GM12872 (cell line): Measurements from ENCODE around the gene TSNAX.

Experiments
- TF ChIP-seq, protein P1 (sequence below): IDR thresholded peaks from 3 replicates; pipeline ENCODE4 v1.5.1; 2011; ENCODE audit warnings: low read depth, mild to moderate bottlenecking, low read length, moderate library complexity; ENCODE audit not compliant: insufficient read depth

The TSNAX gene

DNA sequence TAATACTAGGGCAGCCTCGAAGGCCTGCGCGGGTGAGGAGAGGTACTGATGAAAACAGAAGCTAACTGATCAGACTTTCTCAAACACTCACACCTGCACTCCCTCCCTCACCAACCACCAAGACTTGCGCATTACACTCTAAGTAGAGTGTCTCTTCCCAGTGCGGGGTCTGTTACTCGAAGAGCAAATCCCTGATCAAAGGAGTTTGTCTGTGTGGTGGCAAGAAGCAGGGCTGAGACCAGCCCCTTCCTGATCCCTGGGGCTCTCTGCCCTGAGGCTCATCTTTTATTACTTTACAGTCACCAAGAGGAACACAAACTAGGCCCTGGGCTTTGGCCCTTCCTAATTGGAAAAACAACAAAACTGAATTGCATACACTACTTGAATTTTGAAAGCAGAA is 19.5 kb upstream of the TSNAX start:
- TF ChIP-seq, protein P1, sequence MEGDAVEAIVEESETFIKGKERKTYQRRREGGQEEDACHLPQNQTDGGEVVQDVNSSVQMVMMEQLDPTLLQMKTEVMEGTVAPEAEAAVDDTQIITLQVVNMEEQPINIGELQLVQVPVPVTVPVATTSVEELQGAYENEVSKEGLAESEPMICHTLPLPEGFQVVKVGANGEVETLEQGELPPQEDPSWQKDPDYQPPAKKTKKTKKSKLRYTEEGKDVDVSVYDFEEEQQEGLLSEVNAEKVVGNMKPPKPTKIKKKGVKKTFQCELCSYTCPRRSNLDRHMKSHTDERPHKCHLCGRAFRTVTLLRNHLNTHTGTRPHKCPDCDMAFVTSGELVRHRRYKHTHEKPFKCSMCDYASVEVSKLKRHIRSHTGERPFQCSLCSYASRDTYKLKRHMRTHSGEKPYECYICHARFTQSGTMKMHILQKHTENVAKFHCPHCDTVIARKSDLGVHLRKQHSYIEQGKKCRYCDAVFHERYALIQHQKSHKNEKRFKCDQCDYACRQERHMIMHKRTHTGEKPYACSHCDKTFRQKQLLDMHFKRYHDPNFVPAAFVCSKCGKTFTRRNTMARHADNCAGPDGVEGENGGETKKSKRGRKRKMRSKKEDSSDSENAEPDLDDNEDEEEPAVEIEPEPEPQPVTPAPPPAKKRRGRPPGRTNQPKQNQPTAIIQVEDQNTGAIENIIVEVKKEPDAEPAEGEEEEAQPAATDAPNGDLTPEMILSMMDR, result no peak

DNA sequence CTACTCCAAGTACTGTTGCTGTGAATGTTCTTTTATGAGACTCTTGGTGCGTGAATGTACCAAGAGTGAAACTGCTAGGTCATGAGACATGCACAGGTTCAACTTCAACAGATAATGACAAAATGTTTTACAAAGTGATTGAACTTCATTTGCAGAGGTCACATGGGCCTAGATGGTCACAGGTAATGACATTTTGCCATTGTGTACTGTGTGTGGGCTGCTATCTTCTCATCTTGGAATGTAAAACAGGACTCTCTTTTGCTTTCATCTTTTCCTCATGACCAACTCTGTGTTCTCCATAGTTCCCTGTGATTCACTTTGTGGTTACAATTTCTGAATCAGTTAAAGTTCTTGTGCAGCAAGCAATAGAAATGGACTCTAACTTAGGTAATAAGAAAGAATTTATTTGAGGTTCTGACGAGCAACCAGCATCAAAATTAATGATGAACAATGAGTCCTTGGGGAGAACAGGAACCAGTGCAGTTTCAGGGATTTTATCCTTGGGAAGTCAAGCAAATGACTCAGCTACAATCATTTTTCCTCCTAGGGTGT is 16.2 kb upstream of the TSNAX start:
- TF ChIP-seq, protein P1, result no peak

DNA sequence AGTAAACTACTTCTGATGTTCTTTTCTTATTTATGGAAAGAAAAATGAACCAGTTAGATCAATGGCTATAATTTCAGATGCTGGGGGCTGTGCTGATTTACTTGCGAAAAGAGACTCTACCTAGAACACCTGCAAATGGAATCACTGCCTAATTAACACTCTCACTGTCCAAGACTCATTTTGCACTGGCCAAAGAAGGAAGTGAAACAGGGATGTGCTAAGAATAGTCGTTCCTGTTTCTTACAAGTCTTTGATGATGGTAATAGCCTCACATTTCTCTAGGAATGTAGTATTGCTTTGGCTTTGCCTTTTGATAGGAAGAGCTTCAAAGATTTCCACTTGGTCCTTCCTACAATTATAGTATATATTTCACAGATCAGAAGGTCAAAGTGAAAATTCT is 12.7 kb upstream of the TSNAX start:
- TF ChIP-seq, protein P1, result no peak

DNA sequence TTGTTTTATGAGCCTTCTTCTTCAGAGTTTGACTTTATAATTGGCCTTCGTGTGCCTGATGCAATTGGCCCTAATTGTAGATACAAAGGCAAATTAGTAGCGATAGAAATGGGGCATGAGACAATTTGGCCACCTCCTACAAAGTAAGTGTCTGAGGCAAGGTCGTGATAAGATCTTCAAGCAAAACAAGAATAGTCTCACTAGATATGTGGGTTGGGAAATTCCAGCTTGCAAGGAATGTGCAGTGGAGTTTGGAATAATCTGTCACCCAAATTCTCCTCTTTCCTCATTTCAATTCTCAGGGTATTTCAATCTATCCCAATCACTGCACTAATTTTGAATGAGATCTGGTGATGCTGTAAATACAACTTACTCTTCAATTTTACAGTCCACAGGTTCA is 11.4 kb upstream of the TSNAX start:
- TF ChIP-seq, protein P1, result no peak

DNA sequence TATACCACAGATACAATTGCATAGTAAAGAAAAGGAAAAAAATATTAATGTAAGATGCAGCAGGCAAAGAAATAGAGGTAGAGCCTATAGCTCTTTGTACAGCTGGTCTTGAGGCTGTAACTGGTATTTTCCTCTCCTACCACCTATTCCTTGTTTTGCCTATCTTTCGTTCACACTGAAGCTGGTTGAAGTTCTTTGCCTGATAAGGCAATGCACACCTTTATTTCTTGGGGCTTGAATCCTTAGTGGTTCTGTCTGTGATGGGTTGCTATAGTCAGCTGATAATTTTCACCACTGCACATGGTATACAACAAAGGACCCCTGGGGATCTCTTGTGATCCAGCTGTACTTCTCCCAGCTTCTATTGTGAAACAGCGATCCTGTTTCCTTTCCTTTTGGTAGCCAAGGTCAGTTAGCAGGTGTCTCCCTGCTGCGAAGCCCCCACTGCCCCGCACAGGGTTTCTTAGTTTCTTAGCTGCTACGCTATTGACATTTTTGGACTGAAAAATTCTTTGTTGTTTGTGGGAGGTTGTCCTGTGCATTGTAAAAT is 9.9 kb upstream of the TSNAX start:
- TF ChIP-seq, protein P1, result no peak

DNA sequence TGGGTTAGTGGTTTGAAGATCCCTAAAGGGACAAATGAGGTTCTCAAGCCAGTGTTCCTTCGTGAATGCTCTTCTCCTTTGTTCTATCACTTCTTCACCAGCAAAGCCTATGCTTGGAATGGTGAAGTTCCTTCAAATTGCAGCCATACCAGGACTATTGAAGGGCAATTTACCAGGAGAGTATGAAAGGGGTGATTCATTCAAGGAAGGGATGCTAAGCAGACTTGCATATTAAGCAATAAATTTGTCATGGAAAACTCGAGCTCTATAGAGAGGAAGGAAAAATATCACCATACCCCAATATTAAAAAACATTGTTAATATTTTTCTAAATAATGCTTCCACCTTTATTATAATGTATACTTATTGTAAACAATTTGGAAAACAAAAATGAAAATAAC is 9.3 kb upstream of the TSNAX start:
- TF ChIP-seq, protein P1, result no peak

DNA sequence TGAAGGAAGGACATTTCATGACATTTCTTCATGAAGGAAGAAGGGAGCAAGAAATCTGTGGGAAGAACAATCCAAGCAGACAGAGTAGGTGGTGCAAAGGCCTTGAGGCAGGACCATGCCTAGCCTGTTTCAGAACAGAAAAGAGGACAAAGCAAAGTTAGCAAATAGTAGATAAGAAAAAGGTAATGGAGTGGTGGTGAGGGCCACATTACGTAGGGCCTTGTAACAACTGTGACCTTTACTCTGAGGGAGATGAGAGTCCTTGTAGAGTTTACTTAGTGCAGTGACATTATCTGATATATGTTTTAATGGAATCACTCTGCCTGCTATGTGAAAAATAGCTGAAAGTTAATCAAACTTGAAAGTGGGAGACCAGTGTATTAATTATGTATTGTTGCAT is 6.4 kb upstream of the TSNAX start:
- TF ChIP-seq, protein P1, result no peak
